HG03060 (cell line): ENCODE measurements around the gene NOPCHAP1.
"Not testable (repeated sequence)": the region's sequence is repeated elsewhere in the genome, so short reads cannot be mapped to it uniquely, and the experiment has no call there.

ENCODE experiments used
- ATAC-seq: cut with Tn5 transposase; IDR thresholded peaks from one replicate; pipeline ENCODE4 v1.9.1; 2021; ENCODE audit warnings: low read depth, moderate number of reproducible peaks; ENCODE audit not compliant: unreplicated experiment

NOPCHAP1 gene

DNA sequence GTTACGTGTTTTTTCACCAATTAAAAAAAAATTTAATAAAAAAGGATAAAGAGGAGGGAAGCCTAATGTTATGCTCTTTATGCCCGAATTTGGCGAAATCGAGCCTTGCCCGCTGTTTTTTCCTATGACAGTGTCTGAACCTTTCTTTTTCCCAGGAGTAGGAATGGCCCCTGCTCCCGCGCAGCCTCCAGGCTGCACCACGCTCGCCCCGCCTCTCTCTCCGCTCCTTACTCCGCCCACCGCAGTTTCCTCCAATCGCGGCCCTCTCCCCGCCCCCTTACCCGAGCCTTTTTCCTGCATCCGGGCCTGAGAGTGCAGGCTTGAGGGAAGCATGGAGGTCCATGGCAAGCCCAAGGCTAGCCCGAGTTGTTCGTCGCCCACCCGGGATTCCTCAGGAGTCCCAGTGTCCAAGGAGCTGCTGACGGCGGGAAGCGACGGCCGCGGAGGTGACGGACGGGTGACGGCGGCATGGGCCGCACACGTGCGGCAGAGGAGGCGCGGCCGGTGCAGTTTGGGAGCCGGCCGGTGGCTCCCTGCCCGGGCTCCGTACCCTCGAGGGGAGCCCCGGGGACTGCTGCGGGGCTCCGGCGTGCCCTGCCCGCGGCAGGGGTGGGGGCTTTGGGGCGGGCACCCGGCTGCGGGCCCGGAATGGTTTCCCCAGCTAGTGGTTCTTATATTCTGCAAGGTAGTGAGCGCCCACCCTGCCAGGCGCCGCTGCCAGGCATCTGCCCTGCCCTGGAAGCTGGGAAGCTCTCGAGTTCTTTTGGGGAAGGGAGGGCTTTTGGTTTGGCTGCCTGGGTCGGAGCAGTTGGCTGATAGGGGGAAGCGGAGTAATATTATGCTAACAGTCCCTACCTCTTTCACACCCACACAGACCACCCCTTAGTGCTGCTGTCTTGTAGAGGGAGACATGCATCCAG is at the start of gene NOPCHAP1:
Gene NOPCHAP1, plus strand, starts transcription at position 295 of the 920 bp plus-strand sequence. Its CDS starts 37 bp downstream, at position 332.
- ATAC-seq = peak; percentile 74

GRCh38 chr12:104938371-104938770 is 47.7 kb upstream of the NOPCHAP1 start:
- ATAC-seq = no peak

GRCh38 chr12:104939089-104939488 is 47.0 kb upstream of the NOPCHAP1 start:
- no peak for ATAC-seq

GRCh38 chr12:104941454-104941853 is 44.7 kb upstream of the NOPCHAP1 start:
- ATAC-seq = no peak

DNA sequence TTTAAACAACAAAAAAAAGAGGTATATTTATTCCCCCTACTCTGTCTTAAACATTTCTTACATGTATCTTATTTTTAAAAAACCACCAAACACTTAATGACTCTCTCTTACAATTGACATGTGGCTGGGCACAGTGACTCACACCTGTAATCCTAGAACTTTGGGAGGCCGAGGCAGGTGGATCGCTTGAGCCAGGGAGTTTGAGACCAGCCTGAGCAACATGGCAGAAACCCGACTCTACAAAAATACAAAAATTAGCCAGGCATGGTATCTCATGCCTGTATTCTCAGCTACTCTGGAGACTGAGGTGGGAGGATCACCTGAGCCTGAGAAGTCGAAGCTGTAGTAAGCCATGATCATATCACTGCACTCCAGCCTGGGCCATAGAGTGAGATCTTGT is 44.0 kb upstream of the NOPCHAP1 start:
- no peak for ATAC-seq

DNA sequence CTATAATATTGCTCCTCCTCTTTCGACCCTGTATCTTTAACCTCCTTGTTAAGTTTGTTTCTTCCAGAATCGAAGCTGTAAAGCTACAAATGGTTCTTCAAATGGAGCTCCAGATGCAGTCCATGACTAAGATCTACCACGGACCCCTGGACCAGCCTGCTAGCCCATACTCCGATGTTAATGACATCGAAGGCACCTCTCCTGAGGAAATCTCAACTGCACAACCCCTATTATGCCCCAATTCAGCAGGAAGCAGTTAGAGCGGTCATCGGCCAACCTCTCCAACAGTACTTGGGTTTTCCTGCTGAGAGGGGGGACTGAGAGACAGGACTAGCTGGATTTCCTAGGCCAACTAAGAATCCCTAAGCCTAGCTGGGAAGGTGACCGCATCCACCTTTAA is 42.7 kb upstream of the NOPCHAP1 start:
- ATAC-seq = not testable (repeated sequence)

- no peak for ATAC-seq
Measured at GRCh38 chr12:104944252-104944651, 41.9 kb upstream of the NOPCHAP1 start.

DNA sequence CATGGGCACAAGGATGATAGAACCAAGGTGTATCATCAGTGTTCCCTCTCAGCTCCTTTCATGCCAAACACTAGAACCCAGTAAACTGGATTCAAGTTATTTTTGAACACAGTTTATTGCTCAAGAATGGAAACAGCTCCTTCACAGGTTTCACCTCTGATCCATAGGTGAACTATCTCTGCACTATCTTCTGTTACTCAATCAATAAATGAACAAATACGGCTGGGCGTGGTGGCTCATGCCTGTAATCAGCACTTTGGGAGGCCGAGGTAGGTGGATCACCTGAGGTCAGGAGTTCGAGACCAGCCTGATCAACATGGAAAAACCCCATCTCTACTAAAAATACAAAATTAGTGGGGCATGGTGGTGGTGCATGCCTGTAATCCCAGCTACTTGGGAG is 37.4 kb upstream of the NOPCHAP1 start:
- ATAC-seq = not testable (repeated sequence)

DNA sequence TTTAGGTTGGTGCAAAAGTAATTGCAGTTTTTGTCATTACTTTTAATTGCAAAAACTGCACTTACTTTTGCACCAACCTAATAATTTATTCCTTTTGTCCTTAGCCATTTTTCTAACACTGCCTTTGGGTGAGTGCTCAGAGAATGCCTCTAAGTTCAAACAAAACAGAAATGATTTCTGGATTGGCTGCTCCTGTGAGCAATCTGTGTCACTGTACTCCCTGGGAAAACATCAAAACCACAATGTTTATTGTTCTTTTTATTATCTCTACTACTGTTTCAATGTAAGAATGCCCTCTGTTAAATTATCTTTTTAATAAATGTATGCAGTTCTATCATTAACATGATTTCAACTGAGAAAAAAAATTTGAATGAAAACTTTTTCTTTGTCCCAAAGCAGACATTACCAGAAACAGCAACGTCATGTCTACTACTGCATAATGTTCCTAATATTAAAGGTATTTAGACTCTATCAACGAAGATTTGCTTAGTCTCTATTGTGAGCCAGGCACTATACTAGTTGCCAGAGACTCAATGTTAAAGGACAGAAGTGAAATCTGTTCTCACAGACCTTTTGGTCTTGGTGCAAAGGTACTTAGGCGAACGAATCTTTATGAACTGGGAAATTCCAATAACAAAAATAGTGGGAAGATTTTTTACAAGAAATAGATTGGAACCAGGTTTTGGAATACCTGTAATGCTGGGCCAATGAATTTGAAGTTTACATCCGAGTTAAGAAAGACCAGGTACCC is 34.2 kb upstream of the NOPCHAP1 start:
- ATAC-seq = no peak

GRCh38 chr12:104952816-104953215 is 33.3 kb upstream of the NOPCHAP1 start:
- no peak for ATAC-seq

- no peak for ATAC-seq
Measured at GRCh38 chr12:104953323-104953722, 32.8 kb upstream of the NOPCHAP1 start.

GRCh38 chr12:104955703-104956102 is 30.4 kb upstream of the NOPCHAP1 start:
- no peak for ATAC-seq

GRCh38 chr12:104956870-104957718 is 29.0 kb upstream of the NOPCHAP1 start:
- ATAC-seq = no peak

- ATAC-seq = no peak
Measured at GRCh38 chr12:104957719-104958000, 28.5 kb upstream of the NOPCHAP1 start.

DNA sequence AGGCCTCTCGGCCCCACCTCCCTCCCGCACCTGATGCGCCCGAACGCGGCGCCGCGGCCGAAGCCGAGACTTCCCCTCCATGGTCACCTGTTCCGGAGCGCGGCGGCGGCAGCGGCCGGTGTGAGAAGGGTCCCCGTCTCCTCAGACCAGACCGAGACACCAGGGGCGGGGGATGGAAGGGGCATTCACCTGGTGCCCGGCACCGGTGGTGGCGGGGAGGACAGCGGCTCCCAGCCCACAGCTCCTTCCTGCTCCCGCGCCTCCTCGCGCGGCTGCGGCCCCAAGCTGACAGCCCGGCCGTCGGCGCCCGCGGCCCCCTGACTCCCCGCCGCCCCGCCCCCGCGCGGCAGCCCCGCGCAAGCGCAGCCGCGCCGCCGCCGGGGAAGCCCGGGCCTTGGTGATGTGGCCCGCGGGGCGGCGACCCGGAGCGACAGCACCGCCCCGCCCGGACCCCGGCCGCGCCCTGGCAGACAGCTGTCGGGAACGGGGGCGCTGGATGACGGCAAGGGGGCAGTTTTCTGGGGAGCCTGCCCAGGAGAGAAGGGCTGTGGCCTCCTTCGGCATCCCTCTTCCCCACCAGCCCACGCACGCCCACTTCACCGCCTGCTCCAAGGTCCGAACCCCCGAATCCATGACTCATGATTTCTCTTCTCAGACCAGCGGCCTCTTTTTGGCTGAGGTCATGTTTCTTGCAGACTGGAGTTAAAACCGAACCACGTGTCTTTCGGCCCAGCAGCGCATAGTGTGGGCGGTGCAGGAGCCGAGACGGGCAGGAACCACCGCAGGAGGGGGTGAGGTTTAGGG is 27.9 kb upstream of the NOPCHAP1 start, which contains the start of gene SLC41A2:
Gene SLC41A2, minus strand, starts transcription at position 290 of the 804 bp plus-strand sequence. CDS start 29,763 bp downstream, outside the sequence.
- ATAC-seq = no peak

GRCh38 chr12:104958805-104959334 is 27.2 kb upstream of the NOPCHAP1 start:
- ATAC-seq = no peak

GRCh38 chr12:104959335-104959841 is 26.7 kb upstream of the NOPCHAP1 start:
- no peak for ATAC-seq

- no peak for ATAC-seq
Measured at GRCh38 chr12:104960464-104960863, 25.7 kb upstream of the NOPCHAP1 start.

DNA sequence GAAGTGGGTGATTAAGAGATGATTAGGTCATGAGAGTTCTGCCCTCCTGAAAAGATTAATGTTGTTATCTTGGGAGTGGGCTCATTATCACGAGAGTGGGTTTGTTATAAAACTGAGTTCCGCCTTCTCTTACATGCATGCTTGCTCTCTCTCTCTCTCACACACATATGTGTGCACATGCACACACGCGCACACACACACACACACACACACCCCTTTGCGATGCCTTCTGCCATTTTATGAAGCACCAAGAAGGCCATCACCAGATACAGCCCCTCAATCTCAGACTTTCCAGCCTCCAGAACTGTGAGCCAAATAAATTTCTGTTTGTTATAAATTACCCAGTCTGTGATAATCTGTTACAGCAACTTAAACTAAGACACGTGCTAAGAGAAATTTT is 22.4 kb upstream of the NOPCHAP1 start:
- ATAC-seq = no peak
